Endothelial cell of umbilical vein (primary cell): Measurements from ENCODE around the gene MCC.

Experiments used
- CTCF ChIP-seq, 2 donors: IDR thresholded peaks; 1 replicate in 1 of 2; 2 replicates in 1 of 2; pipeline ENCODE4 v1.5.1; 2011; ENCODE audit warnings: low read length in 2 of 2, mild to moderate bottlenecking in 2 of 2, moderate library complexity in 2 of 2, control low read depth in 1 of 2, inconsistent platforms in 1 of 2, low read depth in 1 of 2; ENCODE audit not compliant: insufficient read depth in 1 of 2; ENCODE audit errors: extremely low read depth in 1 of 2
- EZH2 ChIP-seq: IDR thresholded peaks from 2 replicates; pipeline ENCODE4 v1.6.1; 2012; ENCODE audit warnings: borderline replicate concordance, low read depth, mild to moderate bottlenecking, moderate library complexity, low read length, inconsistent platforms; ENCODE audit not compliant: severe bottlenecking
- MAX ChIP-seq: IDR thresholded peaks from 2 replicates; pipeline ENCODE4 v1.6.1; 2011; ENCODE audit not compliant: insufficient read depth, insufficient read length
- POLR2A ChIP-seq: IDR thresholded peaks from 2 replicates; pipeline ENCODE4 v1.6.1; 2012; ENCODE audit warnings: low read depth, mild to moderate bottlenecking, control low read depth, low read length
- POLR2AphosphoS5 ChIP-seq: IDR thresholded peaks from 2 replicates; pipeline ENCODE4 v1.6.1; 2012; ENCODE audit warnings: low read depth, mild to moderate bottlenecking, control low read depth, low read length, moderate library complexity; ENCODE audit not compliant: insufficient read depth

- no peak for TF ChIP-seq CTCF (IDR thresholded peaks at IDR 0.05; ENCODE audit: extremely low read depth in 1 of 2, insufficient read depth in 1 of 2, low read depth in 1 of 2, low read length in 2 of 2)
- no peak for TF ChIP-seq MAX
- no peak for TF ChIP-seq EZH2
- TF ChIP-seq POLR2AphosphoS5 = no peak
- TF ChIP-seq POLR2A = no peak
These were observed 368.9 kb downstream of the MCC start for GRCh38 chr5:113119246-113119924.
